DMS79 treated with DMSO at 0.1 percent for 48 hours (cell line): ENCODE measurements around the gene TCTN1.
"Not testable (repeated sequence)": the region's sequence is repeated elsewhere in the genome, so short reads cannot be mapped to it uniquely, and the experiment has no call there.

ENCODE experiments used
- DNase-seq: peaks from one replicate; lab custom pipeline; 2025; lab: John Stamatoyannopoulos, UW

TCTN1 gene

DNA sequence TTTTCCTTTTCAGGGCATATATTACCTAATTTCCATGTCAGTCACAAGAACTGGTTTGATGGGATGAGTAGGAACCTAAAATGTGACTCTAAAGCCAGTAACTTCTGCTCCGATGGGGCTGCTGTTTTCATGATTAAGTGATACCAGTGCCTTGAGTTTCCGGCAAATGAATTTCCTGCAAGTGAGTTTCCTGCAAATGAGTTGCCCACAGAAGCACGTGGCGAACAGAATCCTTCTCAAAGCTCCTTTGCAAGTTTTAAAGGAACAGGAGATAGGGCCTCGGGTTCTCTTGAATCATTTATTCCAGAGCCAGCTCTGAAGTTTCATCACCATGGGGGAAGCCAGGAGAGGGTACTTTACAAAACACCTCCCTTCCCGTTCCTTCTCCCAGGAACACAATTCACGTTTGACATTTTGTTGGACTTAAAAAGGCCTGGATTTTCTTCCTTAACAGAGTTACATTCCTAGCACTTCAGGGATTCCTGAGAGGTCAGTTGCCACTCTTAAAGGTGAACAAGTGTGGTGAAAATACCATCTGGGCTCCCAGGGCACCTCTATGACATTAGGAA is 28.6 kb upstream of the TCTN1 start:
- no peak for DNase-seq

DNA sequence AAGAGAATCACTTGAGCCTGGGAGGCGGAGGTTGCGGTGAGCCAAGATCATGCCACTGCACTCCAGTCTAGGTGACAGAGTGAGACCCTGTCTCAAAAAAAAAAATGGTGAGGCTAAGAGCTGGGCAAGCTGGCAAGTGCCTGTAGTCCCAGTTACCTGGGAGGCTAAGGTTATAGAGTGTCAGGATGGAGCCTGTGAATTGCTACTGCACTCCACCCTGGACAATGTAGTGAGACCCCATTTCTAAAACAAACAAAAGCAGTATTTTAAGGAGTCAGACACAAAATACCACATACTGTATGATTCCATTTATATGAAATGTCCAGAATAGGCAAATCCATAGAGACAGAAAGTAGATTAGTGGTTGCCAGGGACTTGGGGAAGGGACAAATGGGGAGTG is 26.8 kb upstream of the TCTN1 start:
- DNase-seq: not testable (repeated sequence)

DNA sequence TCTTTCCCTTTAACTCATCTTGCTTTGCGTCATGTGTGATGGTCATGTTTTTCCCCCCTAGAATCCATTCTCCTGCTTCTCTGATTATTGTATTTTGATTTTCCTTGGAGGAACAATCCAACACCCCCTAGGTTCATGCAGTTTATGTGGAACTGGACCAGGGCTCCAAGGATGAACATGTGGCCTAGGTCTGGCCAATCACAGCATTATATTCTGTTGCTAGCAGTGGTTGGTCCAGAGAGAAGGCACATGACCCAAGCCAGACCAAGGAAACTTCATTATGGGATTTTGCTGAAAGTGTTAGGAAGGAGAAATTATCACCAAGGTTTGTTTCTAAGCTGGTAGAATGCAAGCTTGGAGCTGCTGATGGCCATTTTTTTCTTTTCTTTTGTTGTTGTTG is 23.9 kb upstream of the TCTN1 start:
- no peak for DNase-seq

DNA sequence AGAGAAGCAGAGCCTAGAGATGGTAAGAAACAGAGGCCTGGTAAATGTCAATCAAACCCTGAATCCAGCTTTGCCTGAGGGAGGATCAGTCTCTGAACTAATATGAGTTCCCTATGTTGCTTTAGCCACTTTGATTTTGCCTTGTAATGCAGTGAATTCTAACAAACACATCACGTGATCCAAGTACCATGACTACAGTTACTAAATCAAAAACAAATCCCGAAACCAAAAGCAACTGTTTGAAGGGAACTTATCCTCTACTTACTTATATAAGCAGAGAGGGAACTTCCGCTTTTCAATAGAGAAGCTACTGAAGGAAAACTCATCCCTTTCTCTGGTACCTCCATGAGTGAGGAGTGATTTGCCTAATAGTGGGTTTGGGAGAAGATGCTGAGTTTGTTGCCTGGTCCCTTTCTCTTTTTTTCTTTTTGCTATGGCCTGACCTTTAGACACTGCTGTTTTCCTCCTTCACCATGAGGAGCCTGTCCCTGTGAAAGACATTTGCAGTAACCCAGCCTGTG is 23.1 kb upstream of the TCTN1 start:
- no peak for DNase-seq

- peak; percentile 14 for DNase-seq
Observed at GRCh38 chr12:110591451-110592051, 22.4 kb upstream of the TCTN1 start.

- no peak for DNase-seq
Observed at GRCh38 chr12:110592078-110592477, 21.9 kb upstream of the TCTN1 start.

GRCh38 chr12:110592919-110593318 is 21.0 kb upstream of the TCTN1 start:
- not testable (repeated sequence) for DNase-seq

DNA sequence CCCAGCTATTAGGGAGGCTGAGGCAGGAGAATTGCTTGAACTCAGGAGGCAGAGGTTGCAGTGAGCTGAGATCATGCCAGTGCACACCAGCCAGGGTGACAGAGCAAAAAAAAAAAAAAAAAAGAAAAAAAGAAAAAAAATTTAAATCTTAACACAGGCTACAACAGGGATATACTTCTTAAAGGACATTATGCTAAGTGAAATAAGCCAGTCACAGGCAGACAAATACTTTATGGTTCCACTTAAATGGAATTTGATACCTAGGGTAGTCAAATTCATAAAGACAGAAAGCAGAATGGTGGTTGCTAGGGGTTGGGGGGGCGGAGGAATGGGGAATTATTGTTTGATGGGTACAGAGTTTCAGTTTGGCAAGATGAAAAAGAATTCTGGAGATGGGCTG is 16.0 kb upstream of the TCTN1 start:
- no peak for DNase-seq

- DNase-seq: no peak
Observed at GRCh38 chr12:110599334-110599733, 14.6 kb upstream of the TCTN1 start.

GRCh38 chr12:110600254-110600653 is 13.7 kb upstream of the TCTN1 start:
- peak; percentile 22 for DNase-seq

GRCh38 chr12:110602085-110602814 is 11.7 kb upstream of the TCTN1 start:
- peak; percentile 42 for DNase-seq

GRCh38 chr12:110606253-110606611 is 7.7 kb upstream of the TCTN1 start:
- DNase-seq: no peak

DNA sequence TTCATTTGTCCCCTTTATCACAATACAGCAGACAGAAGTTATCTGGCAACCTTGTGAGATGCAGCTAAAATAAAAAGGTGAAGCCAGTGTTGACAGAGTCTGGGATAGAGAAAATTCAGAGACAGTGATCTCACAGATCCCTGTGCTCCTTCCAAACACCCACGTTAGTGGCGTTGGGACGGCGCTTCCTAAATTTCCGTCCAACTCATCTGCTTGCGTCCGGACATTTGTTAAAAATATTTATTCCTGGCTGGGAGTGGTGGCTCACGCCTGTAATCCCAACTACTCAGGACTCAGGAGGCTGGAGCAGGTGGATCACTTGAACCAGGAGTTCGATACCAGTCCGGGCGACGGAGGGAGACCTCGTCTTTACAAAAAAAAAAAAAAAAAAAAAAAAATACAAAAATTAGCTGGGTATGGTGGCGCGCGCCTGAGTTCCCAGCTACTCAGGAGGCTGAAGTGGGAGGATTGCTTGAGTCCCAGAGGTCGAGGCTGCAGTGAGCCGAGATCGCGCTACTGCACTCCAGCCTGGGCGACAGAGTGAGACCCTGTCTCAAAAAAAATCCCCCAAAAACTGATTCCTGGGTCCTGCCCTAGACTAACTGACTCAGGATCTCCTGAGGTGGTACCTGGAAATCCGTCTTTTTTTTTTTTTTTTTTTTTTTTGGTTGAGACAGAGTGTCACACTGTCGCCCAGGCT is 708 bp upstream of the TCTN1 start:
- DNase-seq: no peak

DNA sequence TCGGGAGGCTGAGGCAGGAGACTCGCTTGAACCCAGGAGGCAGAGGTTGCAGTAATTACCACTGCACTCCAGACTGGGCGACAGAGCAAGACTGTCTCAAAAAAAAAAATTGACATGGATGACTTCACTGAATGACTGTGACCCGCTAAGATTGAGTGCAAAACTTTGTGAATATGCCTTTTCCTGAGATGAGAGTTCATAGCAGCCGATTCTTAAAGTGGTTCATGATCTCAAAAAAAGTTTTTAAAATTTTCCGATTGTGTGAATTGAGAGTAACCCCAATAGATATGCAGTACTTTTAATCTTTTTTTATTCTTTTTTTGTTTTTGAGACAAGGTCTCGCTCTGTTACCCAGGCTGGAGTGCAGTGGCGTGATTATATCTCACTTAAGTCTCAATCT is 1.2 kb downstream of the TCTN1 start:
- DNase-seq: no peak

DNA sequence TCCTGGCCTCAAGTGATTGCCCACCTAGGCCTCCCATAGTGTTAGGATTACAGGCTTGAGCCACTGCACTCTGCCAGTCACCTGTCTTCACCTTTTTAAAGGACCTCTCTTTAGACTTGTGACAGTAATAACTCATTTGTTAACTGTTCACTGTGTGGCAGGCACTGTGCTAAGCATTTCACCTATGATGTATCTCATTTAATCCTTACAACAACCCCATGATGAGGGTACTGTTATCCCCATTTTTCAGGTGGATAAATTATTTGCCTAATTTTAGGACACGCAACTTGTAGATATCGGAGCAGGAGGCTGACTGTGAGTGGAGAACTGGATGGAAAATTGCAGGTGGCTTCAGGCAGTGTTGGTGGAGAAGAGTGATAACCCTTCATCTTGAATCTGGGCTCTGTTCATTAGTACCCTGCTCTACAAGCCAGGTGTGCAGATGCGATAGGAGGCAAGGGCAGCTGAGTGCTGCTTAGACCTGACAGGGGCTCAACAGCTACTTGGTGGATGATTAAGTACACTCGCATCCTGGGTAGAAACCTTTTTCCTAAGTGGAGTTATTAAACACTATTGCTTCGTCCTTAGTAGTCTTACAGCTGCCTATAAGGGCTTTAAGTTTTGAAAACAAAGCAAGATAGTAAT is 2.7 kb downstream of the TCTN1 start:
- no peak for DNase-seq

DNA sequence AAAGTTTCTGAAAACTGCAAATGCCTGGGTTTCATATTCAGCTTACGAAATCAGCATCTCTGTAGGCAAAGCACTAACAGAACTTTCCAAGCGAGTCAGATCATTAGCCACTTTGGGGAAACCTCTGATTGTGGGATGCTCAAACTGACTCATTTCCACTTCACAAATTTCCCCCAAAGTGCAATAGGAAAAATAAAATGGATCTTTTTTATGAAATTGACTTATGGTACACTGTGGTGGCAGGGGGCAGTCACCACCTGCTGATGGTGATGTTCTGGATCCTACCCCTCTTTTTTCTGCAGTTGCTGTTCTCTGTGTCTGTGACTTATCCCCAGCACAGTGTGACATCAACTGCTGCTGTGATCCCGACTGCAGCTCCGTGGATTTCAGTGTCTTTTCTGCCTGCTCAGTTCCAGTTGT is 5.6 kb downstream of the TCTN1 start:
- DNase-seq: no peak

- no peak for DNase-seq
Observed at GRCh38 chr12:110622582-110622981, 8.7 kb downstream of the TCTN1 start.

GRCh38 chr12:110627500-110628195 is 13.7 kb downstream of the TCTN1 start:
- DNase-seq: no peak

- no peak for DNase-seq
Observed at GRCh38 chr12:110635055-110635454, 21.1 kb downstream of the TCTN1 start.

- DNase-seq: no peak
Observed at GRCh38 chr12:110636516-110636915, 22.6 kb downstream of the TCTN1 start.

GRCh38 chr12:110637869-110638441 is 24.0 kb downstream of the TCTN1 start:
- no peak for DNase-seq
